GM12878 (cell line): ENCODE data around the gene ADAM23. TPM values are rescaled to one million over a fixed set of nuclear protein-coding genes. Genes with fewer than 3 reads are reported as not detected.

Experiments
- ATAC-seq: fragments of 200-7000 bp; cut with Tn5 transposase; 3 replicates; pipeline ENCODE4 v1.9.1; 2020; ENCODE audit warnings: mild to moderate bottlenecking, moderate library complexity
- BruUV-seq: library from RNA; stranded (reverse); fragments of 400-500 nt; replicated peaks from 2 replicates; lab custom pipeline; 2021; lab: Mats Ljungman, UMichigan
- CTCF ChIA-PET: fragments of 300-600 bp; sonication (Branson Sonifier 250); formaldehyde crosslinking; extraction: SDS; loops from one replicate; lab custom pipeline; 2021; ENCODE audit warnings: inconsistent platforms; lab: Yijun Ruan, JAX
- POLR2A ChIA-PET: fragments of 350-600 bp; formaldehyde crosslinking; extraction: SDS; loops from one replicate; lab custom pipeline; 2021; ENCODE audit warnings: inconsistent platforms; lab: Charles Lee
- RAD21 ChIA-PET: fragments of 300-600 bp; sonication (Branson Sonifier 250); formaldehyde crosslinking; loops from one replicate; lab custom pipeline; 2023; ENCODE audit warnings: antibody characterized with exemption; ENCODE audit not compliant: unreplicated experiment; lab: Charles Lee
- SMC1A ChIA-PET: fragments of 300-600 bp; sonication (Branson Sonifier 250); formaldehyde crosslinking; loops from one replicate; lab custom pipeline; 2023; ENCODE audit not compliant: unreplicated experiment, uncharacterized antibody; lab: Charles Lee
- DNase-seq: peaks from one replicate; pipeline ENCODE4 v3.0.0-alpha.2; 2011; ENCODE audit warnings: low read depth, low spot score
- FAIRE-seq: peaks from 3 replicates; lab custom pipeline; 2011; peaks lifted over from hg19 to GRCh38; lab: Jason Lieb, UNC
- H2AFZ ChIP-seq: 2 replicates; pipeline ENCODE4 v1.6.0; 2011; ENCODE audit warnings: low read depth, low read length, control low read depth; ENCODE audit not compliant: control insufficient read depth
- H3K27ac ChIP-seq: 2 replicates; pipeline ENCODE4 v1.5.1; 2011; ENCODE audit warnings: control low read depth; ENCODE audit not compliant: control insufficient read depth, insufficient read depth
- H3K27me3 ChIP-seq, 2 experiments: replicated peaks in 1 of 2; 2 replicates each; pipeline versions ENCODE4 v1.6.0 to v1.6.1; 2011; ENCODE audit warnings: low read length in 1 of 2; ENCODE audit not compliant: control insufficient read depth in 2 of 2, insufficient read depth in 2 of 2
- H3K36me3 ChIP-seq, 2 experiments: 2 replicates each; pipeline ENCODE4 v1.5.1; 2011; ENCODE audit warnings: low read length in 1 of 2; ENCODE audit not compliant: control insufficient read depth in 2 of 2, insufficient read depth in 2 of 2
- H3K4me1 ChIP-seq: 2 replicates; pipeline ENCODE4 v1.6.1; 2011; ENCODE audit warnings: mild to moderate bottlenecking, low read length, moderate library complexity, mixed read lengths; ENCODE audit not compliant: control insufficient read depth, insufficient read depth
- H3K4me2 ChIP-seq: 2 replicates; pipeline ENCODE4 v1.6.0; 2011; ENCODE audit warnings: control low read depth; ENCODE audit not compliant: control insufficient read depth, insufficient read depth
- H3K4me3 ChIP-seq: fragments of 200-600 bp; sonication (generic); 2 replicates; pipeline ENCODE4 v1.5.1; 2016
- H3K79me2 ChIP-seq: 2 replicates; pipeline ENCODE4 v1.6.0; 2011; ENCODE audit warnings: low read length; ENCODE audit not compliant: control insufficient read depth, insufficient read depth
- H3K9ac ChIP-seq: 2 replicates; pipeline ENCODE4 v1.8.0; 2011; ENCODE audit warnings: low read length, control low read depth, mixed read lengths; ENCODE audit not compliant: control insufficient read depth, insufficient read depth
- H3K9me3 ChIP-seq: replicated peaks from 3 replicates; pipeline ENCODE4 v1.5.1; 2011; ENCODE audit warnings: mild to moderate bottlenecking, low read length; ENCODE audit not compliant: control insufficient read depth, insufficient read depth
- H4K20me1 ChIP-seq: 2 replicates; pipeline ENCODE4 v1.6.0; 2011; ENCODE audit not compliant: control insufficient read depth, insufficient read depth
- ATF2 ChIP-seq: IDR thresholded peaks from 2 replicates; pipeline ENCODE4 v1.6.1; 2012; ENCODE audit warnings: low read length, inconsistent platforms
- EED ChIP-seq: sonication (generic); IDR thresholded peaks from 2 replicates; pipeline ENCODE4 v1.6.1; 2016; ENCODE audit warnings: antibody characterized with exemption, low read depth
- FOS ChIP-seq: IDR thresholded peaks from 3 replicates; pipeline ENCODE4 v1.6.1; 2011; ENCODE audit warnings: borderline replicate concordance; ENCODE audit not compliant: insufficient read length; ENCODE audit errors: extremely low read depth
- FOXK2 ChIP-seq: fragments of 450-650 bp; IDR thresholded peaks from 2 replicates; pipeline ENCODE4 v1.6.1; 2017; ENCODE audit warnings: mild to moderate bottlenecking, moderate library complexity
- FOXM1 ChIP-seq: IDR thresholded peaks from 2 replicates; pipeline ENCODE4 v1.6.1; 2012; ENCODE audit warnings: low read depth, mild to moderate bottlenecking, inconsistent platforms, low read length, moderate library complexity
- KLF5 ChIP-seq: fragments of 450-650 bp; IDR thresholded peaks from 2 replicates; pipeline ENCODE4 v1.6.1; 2014; ENCODE audit warnings: mild to moderate bottlenecking; ENCODE audit not compliant: partially characterized antibody
- NFYB ChIP-seq: IDR thresholded peaks from 2 replicates; pipeline ENCODE4 v1.6.1; 2011; ENCODE audit warnings: low read depth, mild to moderate bottlenecking, low read length, improper control_type of control experiment, moderate library complexity; ENCODE audit not compliant: insufficient read depth
- POLR2AphosphoS2 ChIP-seq: IDR thresholded peaks from 2 replicates; pipeline ENCODE4 v1.6.1; 2011; ENCODE audit warnings: low read depth, mild to moderate bottlenecking, low read length, improper control_type of control experiment, moderate library complexity
- SMAD5 ChIP-seq: IDR thresholded peaks from 2 replicates; pipeline ENCODE4 v1.6.1; 2016; ENCODE audit warnings: antibody characterized with exemption, low read depth
- STAT1 ChIP-seq: fragments of 450-650 bp; conservative IDR thresholded peaks from 2 replicates; pipeline ENCODE4 v1.6.1; 2014; ENCODE audit warnings: antibody characterized with exemption, mild to moderate bottlenecking
- ZZZ3 ChIP-seq: IDR thresholded peaks from 2 replicates; pipeline ENCODE4 v1.6.1; 2011; ENCODE audit warnings: low read depth; ENCODE audit not compliant: control insufficient read depth, insufficient read length
- in situ Hi-C: fragments of 300-500 bp; cut with MboI; formaldehyde crosslinking; loops from 9 replicates; pipeline ENCODE4 v1.14.3; 2018; ENCODE audit warnings: mixed read lengths
- intact Hi-C: fragments of 100-400 bp; cut with micrococcal nuclease; formaldehyde crosslinking; loops from one replicate; pipeline ENCODE4 v1.14.2; 2022; ENCODE audit not compliant: unreplicated experiment
- polyA plus RNA-seq, 11 experiments: library from polyadenylated mRNA; depleted of rRNA in 4 of 11; unstranded in 6 of 11; stranded (reverse) in 5 of 11; fragments of >200 nt; fragmentation: Nextera tagmentation in 4 of 11; fragmentation: Illumina TruSeq in 1 of 11; extraction: Ambion mirVana in 4 of 11; extraction: Trizol in 1 of 11; gene quantifications; 1 replicate in 1 of 11; 2 replicates in 10 of 11; pipeline versions ENCODE4 v1.2.1 to v1.2.3, GENCODE V29; 2011 to 2016; ENCODE audit warnings: inconsistent platforms in 2 of 11, missing spikeins in 2 of 11, low read depth in 1 of 11
- total RNA-seq, 4 experiments: library from RNA; depleted of rRNA in 3 of 4; stranded (reverse); fragments of >200 nt in 3 of 4; fragmentation: Illumina TruSeq in 1 of 4; extraction: Trizol in 1 of 4; gene quantifications; 2 replicates each; pipeline versions ENCODE4 v1.2.1 to v1.2.3, GENCODE V29; 2013 to 2021
- TF ChIP-seq, protein P1 (sequence below): IDR thresholded peaks from 2 replicates; pipeline ENCODE4 v1.6.1; 2012; ENCODE audit warnings: low read depth, low read length, improper control_type of control experiment
- TF ChIP-seq, protein P2 (sequence below): fragments of 150-350 bp; IDR thresholded peaks from 2 replicates; pipeline ENCODE4 v1.6.1; 2016; ENCODE audit warnings: low read depth, low read length

ADAM23 gene
- total and polyA plus RNA-seq, 10 of the 15 experiments (the other 5 are each of a cell fraction or from before 2014, with no cell fraction given), result 5.7 to 41.8 (median 15.6) TPM

- no peak overlapping the region for H2AFZ ChIP-seq
- H3K4me1 ChIP-seq, result no peaks in the 10 kb centered on the region
- ATAC-seq, result no peak
- in situ Hi-C loops (no loop called here), intact Hi-C loops (no loop called here)
- no peak for DNase-seq
- no peaks in the 10 kb centered on the region for H3K27me3 ChIP-seq
- ChIA-PET SMC1A (interaction anchor here (2.9 kb wide), 1 partner anchor 9 kb away, joined by 20 read pairs; no protein-coding TSS in a partner anchor), RAD21 (interaction anchor here (2.7 kb wide), 1 partner anchor 9 kb away, joined by 11 read pairs; no protein-coding TSS in a partner anchor), CTCF (interaction anchor here (1.3 to 2.1 kb wide), 4 partner anchors 8 to 27 kb away, joined by 3 to 16 read pairs (median 6); no protein-coding TSS in a partner anchor), POLR2A (interaction anchor here (1.4 kb wide), 1 partner anchor 8 kb away, joined by 4 read pairs; no protein-coding TSS in a partner anchor)
- no peaks in the 10 kb centered on the region for H3K36me3 ChIP-seq
- no peaks in the 10 kb centered on the region for H4K20me1 ChIP-seq
- BruUV-seq, result no TSS peak
- no peak overlapping the region for H3K9ac ChIP-seq
- no peak for FAIRE-seq
- H3K79me2 ChIP-seq, result no peaks in the 10 kb centered on the region
- H3K4me3 ChIP-seq, result no peak overlapping the region
- H3K4me2 ChIP-seq, result no peak overlapping the region
- TF ChIP-seq FOXM1, result no peak
- no peak for TF ChIP-seq KLF5
- TF ChIP-seq ZZZ3, result no peak
- TF ChIP-seq FOXK2, result no peak
- TF ChIP-seq SMAD5, result no peak
- no peak for TF ChIP-seq EED
- no peak for TF ChIP-seq POLR2AphosphoS2
- TF ChIP-seq, protein P1, sequence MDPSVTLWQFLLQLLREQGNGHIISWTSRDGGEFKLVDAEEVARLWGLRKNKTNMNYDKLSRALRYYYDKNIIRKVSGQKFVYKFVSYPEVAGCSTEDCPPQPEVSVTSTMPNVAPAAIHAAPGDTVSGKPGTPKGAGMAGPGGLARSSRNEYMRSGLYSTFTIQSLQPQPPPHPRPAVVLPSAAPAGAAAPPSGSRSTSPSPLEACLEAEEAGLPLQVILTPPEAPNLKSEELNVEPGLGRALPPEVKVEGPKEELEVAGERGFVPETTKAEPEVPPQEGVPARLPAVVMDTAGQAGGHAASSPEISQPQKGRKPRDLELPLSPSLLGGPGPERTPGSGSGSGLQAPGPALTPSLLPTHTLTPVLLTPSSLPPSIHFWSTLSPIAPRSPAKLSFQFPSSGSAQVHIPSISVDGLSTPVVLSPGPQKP, result no peak
- TF ChIP-seq STAT1, result no peak
- TF ChIP-seq, protein P2, sequence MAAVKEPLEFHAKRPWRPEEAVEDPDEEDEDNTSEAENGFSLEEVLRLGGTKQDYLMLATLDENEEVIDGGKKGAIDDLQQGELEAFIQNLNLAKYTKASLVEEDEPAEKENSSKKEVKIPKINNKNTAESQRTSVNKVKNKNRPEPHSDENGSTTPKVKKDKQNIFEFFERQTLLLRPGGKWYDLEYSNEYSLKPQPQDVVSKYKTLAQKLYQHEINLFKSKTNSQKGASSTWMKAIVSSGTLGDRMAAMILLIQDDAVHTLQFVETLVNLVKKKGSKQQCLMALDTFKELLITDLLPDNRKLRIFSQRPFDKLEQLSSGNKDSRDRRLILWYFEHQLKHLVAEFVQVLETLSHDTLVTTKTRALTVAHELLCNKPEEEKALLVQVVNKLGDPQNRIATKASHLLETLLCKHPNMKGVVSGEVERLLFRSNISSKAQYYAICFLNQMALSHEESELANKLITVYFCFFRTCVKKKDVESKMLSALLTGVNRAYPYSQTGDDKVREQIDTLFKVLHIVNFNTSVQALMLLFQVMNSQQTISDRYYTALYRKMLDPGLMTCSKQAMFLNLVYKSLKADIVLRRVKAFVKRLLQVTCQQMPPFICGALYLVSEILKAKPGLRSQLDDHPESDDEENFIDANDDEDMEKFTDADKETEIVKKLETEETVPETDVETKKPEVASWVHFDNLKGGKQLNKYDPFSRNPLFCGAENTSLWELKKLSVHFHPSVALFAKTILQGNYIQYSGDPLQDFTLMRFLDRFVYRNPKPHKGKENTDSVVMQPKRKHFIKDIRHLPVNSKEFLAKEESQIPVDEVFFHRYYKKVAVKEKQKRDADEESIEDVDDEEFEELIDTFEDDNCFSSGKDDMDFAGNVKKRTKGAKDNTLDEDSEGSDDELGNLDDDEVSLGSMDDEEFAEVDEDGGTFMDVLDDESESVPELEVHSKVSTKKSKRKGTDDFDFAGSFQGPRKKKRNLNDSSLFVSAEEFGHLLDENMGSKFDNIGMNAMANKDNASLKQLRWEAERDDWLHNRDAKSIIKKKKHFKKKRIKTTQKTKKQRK, result no peak
- no peak for TF ChIP-seq NFYB
- no peak for TF ChIP-seq ATF2
- no peak for TF ChIP-seq FOS
- no peaks in the 10 kb centered on the region for H3K9me3 ChIP-seq
- no peak overlapping the region for H3K27ac ChIP-seq
These were observed 126.9 kb downstream of the ADAM23 start for GRCh38 chr2:206570199-206570598.
